ENCODE data around the gene CD200. TPM values are rescaled to one million over a fixed set of nuclear protein-coding genes. Genes with fewer than 3 reads are reported as not detected.
A peak's percentile ranks its signal among the peaks of the same experiment; 100 is the strongest.

CD200 gene
- total RNA-seq, 1 experiment from 2014 or later: 46.8 TPM

DNA sequence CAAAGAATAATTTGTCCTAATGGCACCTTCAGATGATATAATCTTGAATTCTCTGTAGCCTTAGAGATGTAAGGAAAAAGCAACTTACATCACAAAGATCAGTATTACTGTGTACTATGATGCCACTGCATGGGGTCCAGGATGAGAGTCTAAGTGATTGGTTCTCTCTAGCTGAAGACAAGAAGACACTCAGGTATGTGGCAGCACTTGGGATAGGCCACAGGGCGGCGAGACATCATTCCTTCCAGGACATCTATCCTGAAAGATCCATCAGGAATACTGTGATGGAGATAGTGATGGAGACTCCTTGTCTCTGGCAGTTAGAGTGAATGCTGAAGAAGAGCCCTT is 2.5 kb downstream of the CD200 start:
- Mint-ChIP-seq H3K4me1 (peaks cover 64% of the 10 kb centered on the region), H3K4me3 (peak overlapping the region; percentile 88), H3K27ac (peak overlapping the region; percentile 96), H3K27me3 (ENCODE audit: low read depth) (no peaks in the 10 kb centered on the region), H3K9me3 (no peaks in the 10 kb centered on the region), H3K36me3 (peaks cover 23% of the 10 kb centered on the region)
- TF ChIP-seq, protein P1, sequence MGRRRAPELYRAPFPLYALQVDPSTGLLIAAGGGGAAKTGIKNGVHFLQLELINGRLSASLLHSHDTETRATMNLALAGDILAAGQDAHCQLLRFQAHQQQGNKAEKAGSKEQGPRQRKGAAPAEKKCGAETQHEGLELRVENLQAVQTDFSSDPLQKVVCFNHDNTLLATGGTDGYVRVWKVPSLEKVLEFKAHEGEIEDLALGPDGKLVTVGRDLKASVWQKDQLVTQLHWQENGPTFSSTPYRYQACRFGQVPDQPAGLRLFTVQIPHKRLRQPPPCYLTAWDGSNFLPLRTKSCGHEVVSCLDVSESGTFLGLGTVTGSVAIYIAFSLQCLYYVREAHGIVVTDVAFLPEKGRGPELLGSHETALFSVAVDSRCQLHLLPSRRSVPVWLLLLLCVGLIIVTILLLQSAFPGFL (CRISPR knock-in tag; IDR thresholded peaks at IDR 0.05; ENCODE audit: borderline replicate concordance): no peak
- no peak for TF ChIP-seq ZNF512 (CRISPR knock-in tag; IDR thresholded peaks at IDR 0.05; ENCODE audit: borderline replicate concordance)
- TF ChIP-seq, protein P2, sequence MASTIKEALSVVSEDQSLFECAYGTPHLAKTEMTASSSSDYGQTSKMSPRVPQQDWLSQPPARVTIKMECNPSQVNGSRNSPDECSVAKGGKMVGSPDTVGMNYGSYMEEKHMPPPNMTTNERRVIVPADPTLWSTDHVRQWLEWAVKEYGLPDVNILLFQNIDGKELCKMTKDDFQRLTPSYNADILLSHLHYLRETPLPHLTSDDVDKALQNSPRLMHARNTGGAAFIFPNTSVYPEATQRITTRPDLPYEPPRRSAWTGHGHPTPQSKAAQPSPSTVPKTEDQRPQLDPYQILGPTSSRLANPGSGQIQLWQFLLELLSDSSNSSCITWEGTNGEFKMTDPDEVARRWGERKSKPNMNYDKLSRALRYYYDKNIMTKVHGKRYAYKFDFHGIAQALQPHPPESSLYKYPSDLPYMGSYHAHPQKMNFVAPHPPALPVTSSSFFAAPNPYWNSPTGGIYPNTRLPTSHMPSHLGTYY (CRISPR knock-in tag; IDR thresholded peaks at IDR 0.05): no peak
- no peak for TF ChIP-seq ZNF671 (CRISPR knock-in tag; IDR thresholded peaks at IDR 0.05)
- no peak for TF ChIP-seq ZNF532 (CRISPR knock-in tag; IDR thresholded peaks at IDR 0.05; ENCODE audit: borderline replicate concordance)
- TF ChIP-seq IRF2 (CRISPR knock-in tag; IDR thresholded peaks at IDR 0.05; ENCODE audit: borderline replicate concordance, low read depth): no peak
- TF ChIP-seq ZNF425 (CRISPR knock-in tag; conservative IDR thresholded peaks at IDR 0.05): no peak
- no peak for TF ChIP-seq ZNF219 (CRISPR knock-in tag; IDR thresholded peaks at IDR 0.05; ENCODE audit: borderline replicate concordance)
- POLR2A ChIA-PET: no interaction called here
- DNase-seq (ENCODE audit: low spot score): no peak
- peak; percentile 18 for ATAC-seq
- CTCF ChIA-PET: interaction anchor here (0.5 to 4.4 kb wide), 3 partner anchors 13 to 42 kb away, joined by 3 to 37 read pairs (median 3); partner anchors contain the start of gene SLC9C1

- Mint-ChIP-seq H3K27me3 (ENCODE audit: low read depth) (no peaks in the 10 kb centered on the region), H3K4me1 (peaks cover 67% of the 10 kb centered on the region), H3K27ac (no peak overlapping the region), H3K36me3 (peaks cover 41% of the 10 kb centered on the region), H3K9me3 (peaks cover 3% of the 10 kb centered on the region), H3K4me3 (peak overlapping the region; percentile 22)
- ChIA-PET POLR2A (interaction anchor here (0.7 kb wide), 1 partner anchor 19 kb away, joined by 4 read pairs; no protein-coding TSS in a partner anchor), CTCF (interaction anchor here (1.0 to 1.3 kb wide), 2 partner anchors 44 to 227 kb away, joined by 3 to 7 read pairs; partner anchors contain the start of gene SLC9C1)
- ATAC-seq (no peak), DNase-seq (ENCODE audit: low spot score) (no peak)
- no peak for TF ChIP-seq NFATC4 (CRISPR knock-in tag; IDR thresholded peaks at IDR 0.05)
- TF ChIP-seq, protein P3, sequence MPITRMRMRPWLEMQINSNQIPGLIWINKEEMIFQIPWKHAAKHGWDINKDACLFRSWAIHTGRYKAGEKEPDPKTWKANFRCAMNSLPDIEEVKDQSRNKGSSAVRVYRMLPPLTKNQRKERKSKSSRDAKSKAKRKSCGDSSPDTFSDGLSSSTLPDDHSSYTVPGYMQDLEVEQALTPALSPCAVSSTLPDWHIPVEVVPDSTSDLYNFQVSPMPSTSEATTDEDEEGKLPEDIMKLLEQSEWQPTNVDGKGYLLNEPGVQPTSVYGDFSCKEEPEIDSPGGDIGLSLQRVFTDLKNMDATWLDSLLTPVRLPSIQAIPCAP (CRISPR knock-in tag; IDR thresholded peaks at IDR 0.05): no peak
- TF ChIP-seq, protein P4, sequence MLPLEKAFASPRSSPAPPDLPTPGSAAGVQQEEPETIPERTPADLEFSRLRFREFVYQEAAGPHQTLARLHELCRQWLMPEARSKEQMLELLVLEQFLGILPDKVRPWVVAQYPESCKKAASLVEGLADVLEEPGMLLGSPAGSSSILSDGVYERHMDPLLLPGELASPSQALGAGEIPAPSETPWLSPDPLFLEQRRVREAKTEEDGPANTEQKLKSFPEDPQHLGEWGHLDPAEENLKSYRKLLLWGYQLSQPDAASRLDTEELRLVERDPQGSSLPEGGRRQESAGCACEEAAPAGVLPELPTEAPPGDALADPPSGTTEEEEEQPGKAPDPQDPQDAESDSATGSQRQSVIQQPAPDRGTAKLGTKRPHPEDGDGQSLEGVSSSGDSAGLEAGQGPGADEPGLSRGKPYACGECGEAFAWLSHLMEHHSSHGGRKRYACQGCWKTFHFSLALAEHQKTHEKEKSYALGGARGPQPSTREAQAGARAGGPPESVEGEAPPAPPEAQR (CRISPR knock-in tag; IDR thresholded peaks at IDR 0.05): no peak
- no peak for TF ChIP-seq MYBL2 (CRISPR knock-in tag; IDR thresholded peaks at IDR 0.05)
- no peak for TF ChIP-seq ATF6 (CRISPR knock-in tag; IDR thresholded peaks at IDR 0.05)
- no peak for TF ChIP-seq CBFB (CRISPR knock-in tag; IDR thresholded peaks at IDR 0.05; ENCODE audit: low read depth)
- no peak for TF ChIP-seq SMAD3 (CRISPR knock-in tag; IDR thresholded peaks at IDR 0.05; ENCODE audit: borderline replicate concordance)
- no peak for TF ChIP-seq NFYB (CRISPR knock-in tag; conservative IDR thresholded peaks at IDR 0.05; ENCODE audit: low read depth)
- TF ChIP-seq JAZF1 (CRISPR knock-in tag; IDR thresholded peaks at IDR 0.05): no peak
- no peak for TF ChIP-seq ZNF671 (CRISPR knock-in tag; IDR thresholded peaks at IDR 0.05)
- no peak for TF ChIP-seq ZBTB21 (CRISPR knock-in tag; IDR thresholded peaks at IDR 0.05; ENCODE audit: borderline replicate concordance)
- no peak for TF ChIP-seq ZNF416 (CRISPR knock-in tag; IDR thresholded peaks at IDR 0.05)
Measured at GRCh38 chr3:112338021-112338726, 5.2 kb downstream of the CD200 start.

All from WTC11 (cell line).